ENCODE results near the gene COL6A5.
"Not testable (repeated sequence)": the region's sequence is repeated elsewhere in the genome, so short reads cannot be mapped to it uniquely, and the experiment has no call there.

Gene COL6A5, protein sequence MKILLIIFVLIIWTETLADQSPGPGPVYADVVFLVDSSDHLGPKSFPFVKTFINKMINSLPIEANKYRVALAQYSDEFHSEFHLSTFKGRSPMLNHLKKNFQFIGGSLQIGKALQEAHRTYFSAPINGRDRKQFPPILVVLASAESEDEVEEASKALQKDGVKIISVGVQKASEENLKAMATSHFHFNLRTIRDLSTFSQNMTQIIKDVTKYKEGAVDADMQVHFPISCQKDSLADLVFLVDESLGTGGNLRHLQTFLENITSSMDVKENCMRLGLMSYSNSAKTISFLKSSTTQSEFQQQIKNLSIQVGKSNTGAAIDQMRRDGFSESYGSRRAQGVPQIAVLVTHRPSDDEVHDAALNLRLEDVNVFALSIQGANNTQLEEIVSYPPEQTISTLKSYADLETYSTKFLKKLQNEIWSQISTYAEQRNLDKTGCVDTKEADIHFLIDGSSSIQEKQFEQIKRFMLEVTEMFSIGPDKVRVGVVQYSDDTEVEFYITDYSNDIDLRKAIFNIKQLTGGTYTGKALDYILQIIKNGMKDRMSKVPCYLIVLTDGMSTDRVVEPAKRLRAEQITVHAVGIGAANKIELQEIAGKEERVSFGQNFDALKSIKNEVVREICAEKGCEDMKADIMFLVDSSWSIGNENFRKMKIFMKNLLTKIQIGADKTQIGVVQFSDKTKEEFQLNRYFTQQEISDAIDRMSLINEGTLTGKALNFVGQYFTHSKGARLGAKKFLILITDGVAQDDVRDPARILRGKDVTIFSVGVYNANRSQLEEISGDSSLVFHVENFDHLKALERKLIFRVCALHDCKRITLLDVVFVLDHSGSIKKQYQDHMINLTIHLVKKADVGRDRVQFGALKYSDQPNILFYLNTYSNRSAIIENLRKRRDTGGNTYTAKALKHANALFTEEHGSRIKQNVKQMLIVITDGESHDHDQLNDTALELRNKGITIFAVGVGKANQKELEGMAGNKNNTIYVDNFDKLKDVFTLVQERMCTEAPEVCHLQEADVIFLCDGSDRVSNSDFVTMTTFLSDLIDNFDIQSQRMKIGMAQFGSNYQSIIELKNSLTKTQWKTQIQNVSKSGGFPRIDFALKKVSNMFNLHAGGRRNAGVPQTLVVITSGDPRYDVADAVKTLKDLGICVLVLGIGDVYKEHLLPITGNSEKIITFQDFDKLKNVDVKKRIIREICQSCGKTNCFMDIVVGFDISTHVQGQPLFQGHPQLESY (N-terminal part only)

DNA sequence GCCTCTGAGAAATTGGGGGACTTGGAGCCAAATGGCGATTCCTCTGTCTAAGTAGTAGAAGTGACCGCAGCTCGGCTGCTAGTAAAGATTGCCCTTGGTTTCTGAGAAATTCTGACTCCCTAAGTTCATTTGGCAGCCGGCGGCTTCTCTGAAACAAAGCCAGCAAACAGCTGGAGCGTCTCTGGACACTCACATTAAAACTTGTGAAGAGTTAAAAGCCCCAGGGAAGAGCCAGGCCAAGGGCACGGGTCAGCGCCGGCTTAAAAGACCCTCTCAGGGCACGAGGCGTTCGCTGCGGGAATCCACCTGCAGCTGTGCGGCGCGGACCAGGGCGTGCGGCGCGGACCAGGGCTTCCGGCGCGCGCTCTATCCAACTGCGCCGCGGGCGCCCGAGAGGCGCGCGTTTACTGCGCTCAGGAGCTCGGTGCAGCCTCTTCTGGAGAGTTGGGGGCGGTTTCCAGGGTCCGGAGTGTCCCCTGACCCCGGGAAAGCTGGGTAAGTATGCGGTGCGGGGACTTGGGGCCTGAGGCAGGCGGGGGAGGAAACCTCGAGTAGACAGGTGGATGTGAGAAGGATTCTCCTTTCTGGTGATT lies at the start of gene COL6A5:
COL6A5 (plus strand) TSS at position 186 of the 593 bp plus-strand sequence. CDS start 27,967 bp downstream, outside the sequence.
- no peak for DNase-seq

DNA sequence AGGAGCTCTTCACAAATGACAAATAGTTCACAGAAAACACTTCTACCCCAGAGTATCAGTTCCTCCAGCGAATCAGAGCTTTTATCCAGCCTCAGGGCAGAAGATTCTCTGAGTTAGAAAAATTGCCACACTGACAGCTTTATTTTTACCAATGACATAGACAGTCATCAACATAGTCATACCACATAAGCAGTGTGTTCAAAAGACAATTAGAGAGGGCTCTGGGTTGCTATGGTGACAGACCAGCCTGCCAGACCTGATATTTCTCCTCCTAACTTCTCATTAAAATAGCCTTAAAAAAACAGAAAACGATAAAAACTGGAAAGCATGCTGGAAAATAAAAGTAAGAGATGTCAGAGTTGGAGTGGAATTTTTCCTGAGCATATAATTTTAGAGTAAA lies 45.9 kb upstream of the COL6A5 start:
- DNase-seq: no peak

DNA sequence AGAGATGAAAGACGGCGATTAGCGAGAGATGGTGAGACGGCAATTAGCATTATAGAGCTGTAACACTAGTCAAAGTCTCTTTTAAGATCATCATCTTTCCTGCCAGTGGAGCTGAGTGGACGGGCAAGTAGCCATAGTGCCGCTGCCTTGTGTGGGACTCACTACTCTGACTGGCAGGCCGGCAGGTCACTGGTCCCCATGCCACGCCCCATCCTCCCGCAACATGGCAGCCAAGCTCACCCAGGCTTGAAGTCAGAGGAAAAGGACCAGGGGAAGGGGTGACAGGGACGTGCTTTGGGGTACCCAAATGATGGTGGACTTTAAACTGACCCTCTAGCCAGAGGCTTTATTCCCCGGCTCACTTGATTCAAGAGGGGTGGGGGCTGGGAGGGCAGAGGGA lies 44.6 kb upstream of the COL6A5 start:
- DNase-seq: no peak

DNA sequence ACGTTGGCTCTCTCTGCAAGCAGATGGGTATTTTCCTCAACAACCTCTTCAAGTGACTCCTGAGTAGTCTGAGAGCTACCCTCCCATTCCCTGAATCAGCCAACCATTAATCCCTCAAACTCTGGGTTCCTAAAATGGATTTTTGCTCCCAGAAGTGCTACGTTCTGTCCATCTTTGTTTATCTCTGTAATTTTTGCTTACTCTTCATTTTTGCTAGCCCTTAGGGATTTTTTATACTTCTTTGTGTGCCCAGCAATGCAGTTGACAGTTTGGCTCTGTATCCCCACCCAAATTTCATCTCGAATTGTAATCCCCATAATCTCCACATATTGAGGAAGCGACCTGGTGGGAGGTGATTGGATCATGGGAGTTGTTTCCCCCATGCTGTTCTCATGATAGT lies 35.4 kb upstream of the COL6A5 start:
- DNase-seq: no peak

DNA sequence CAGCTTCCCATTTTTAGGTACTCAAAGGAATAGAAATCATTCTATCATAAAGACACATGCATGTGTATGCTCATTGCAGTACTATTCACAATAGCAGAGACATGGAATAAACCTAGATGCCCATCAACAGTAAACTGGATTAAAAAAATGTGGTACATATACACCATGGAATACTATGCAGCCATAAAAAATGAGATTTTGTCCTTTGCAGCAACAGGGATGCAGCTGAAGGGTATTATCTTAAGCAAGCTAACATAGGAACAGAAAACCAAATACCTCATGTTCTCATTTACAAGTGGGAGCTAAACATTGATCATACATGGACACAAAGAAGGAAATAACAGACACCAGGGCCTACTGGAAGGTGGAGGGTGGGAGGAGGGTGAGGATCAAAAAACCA lies 33.1 kb upstream of the COL6A5 start:
- no peak for DNase-seq

DNA sequence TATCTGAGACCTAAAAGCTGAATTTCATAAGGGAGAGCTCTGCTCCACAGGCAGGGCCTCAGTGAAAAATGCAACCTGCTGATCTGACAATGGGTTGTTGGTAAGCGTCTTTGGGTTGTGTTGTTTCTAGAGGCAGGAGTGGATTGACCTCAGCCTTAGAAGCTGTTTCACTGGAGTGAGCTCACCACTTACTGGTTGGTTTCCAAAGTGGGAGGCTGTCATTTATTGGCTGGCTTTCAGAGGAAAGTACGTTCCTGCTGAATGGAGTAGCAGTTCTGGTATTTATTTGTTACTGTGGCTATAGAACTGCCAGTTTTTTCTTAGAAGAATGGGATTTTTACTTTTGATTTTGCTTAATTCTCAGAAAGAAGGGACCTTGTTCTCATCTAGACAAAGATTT lies 29.3 kb upstream of the COL6A5 start:
- DNase-seq: no peak

DNA sequence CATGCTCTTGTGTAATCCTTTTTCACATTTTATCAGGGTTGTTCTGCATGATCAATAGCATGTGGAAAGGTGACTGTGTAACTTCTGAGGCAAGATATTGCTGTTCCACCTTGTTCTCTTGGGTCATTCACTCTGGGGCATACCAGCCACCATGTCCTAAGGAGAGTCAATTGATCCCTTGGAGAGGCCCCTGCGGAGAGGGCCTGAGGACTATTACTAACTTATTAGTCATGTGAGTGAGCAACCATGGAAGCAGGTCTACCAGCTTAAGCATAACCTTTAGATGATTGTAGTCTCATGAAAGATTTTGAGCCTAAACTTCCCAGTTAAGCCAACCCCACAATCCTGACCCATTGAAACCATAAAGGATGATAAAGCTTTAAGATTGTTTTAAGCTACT lies 22.0 kb upstream of the COL6A5 start:
- no peak for DNase-seq

DNA sequence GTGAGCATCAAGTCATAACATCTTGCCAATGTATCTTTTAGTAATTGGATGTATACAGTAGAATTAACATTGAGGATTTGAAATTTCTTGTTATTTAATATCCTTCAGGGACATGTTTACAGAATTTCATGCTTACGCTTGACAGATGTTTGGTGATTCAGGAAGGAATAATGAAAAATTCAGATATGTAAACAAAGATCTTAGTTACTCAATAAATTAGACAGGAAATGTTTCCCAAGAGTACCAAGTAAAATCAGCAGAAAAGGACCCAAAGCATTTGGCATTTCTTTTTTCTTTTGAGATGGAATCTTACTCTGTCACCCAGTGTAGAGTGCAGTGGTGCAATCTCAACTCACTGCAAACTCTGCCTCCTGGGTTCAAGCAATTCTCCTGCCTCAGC lies 4.7 kb upstream of the COL6A5 start:
- DNase-seq: no peak

DNA sequence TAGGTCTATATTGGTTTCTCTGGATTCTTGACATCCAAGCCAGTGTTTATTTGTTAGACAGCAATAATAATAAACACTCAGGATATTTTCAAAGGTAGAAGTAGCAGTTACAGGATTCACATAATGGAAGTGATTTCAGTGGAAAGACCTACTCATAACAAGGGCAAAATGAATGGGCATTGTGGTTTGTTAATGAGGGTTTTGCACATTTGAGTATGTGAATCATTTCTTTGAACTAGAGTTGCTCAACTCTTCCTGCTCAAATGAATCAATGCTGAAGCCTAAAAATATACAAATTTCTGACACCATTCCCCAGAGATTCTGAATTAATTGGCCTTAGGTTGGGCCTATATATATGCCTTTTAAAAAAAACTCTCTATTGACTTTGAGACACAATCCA lies 4.1 kb upstream of the COL6A5 start:
- no peak for DNase-seq

DNA sequence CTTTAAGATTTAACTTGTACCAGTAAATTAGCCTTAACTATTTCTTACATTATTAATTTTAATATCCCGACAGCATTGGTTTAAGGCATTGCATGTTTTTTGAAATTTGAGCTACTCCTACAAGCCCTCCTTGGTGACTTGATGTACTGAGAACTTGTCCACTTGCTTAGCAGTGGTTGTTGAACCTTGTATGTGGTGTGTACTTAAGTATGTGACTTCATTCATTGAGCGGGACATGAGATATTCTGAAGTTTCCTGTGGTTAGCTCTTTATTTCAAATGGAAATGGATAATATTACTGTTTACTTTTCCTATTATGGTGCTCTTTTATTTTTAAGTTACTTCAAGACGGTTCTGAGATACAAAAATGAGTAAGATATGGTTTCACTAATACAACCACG lies 3.6 kb upstream of the COL6A5 start:
- DNase-seq: no peak

DNA sequence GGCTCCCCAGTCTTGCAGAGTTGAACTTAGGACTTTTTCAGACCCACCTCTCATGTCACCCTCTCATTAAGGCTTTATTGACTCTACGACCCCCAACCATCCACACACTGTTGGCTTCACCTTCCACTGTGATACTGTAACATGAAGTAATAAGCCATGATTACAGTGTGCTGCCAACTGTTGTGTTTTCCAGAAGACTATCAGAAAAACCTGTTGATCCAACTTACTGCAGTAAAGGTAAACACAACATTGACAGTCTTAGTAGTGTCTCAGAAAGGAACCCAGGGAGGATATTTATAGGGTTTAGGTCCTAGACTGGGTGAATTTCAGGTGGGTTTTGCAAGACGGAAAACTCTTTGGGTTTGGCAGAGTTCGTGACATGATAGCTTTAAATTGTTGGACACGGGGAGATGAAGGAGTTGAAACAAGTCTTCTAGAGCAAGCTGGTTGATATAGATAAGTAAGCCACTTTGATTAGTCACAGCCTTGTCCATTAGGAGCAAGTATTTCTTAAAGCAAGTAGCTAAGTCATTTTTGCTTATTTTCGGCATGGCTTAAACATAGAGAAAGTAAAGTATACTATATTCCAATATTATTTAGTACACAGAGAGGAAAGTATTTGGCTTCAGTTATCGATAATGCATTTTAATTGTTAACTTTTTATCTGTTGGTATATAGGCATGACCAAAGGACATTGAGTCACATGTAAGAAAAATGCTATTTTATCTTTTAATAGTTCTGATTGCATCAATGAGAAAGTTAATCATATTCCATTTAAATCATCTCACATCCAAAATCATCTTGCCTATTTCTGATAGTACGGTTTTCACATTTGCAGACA lies 2.4 kb upstream of the COL6A5 start:
- DNase-seq: no peak

DNA sequence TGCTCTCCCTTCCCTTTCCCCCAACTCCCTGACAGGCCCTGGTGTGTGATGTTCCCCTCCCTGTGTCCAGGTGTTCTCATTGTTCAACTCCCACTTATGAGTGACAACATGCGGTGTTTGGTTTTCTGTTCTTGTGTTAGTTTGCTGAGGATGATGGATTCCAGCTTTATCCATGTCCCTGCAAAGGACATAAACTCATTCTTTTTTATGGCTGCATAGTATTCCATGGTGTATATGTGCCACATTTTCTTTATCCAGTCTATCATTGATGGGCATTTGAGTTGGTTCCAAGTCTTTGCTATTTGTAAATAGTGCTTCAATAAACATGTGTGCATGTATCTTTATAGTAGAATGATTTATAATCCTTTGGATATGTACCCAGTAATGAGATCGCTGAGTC lies 2.8 kb downstream of the COL6A5 start:
- DNase-seq: not testable (repeated sequence)

DNA sequence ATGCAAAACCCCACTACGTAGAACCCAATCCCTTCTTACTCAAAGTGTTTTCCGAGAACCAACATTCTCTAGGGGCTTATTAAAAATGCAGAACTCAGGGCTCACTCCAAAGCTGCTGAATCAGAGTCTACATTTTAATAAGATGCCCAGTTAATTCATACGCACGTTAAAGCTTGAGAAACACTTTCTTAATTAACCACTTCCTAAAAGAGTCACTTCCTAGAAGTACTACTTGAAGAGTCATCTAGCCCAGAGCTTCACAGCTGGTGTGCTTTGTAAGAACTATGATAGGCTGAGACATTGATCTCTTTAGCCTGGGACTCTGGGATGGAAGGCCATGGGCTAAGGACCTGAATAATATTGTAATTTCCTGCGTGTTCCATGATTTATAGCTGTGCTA lies 9.0 kb downstream of the COL6A5 start:
- DNase-seq: no peak

DNA sequence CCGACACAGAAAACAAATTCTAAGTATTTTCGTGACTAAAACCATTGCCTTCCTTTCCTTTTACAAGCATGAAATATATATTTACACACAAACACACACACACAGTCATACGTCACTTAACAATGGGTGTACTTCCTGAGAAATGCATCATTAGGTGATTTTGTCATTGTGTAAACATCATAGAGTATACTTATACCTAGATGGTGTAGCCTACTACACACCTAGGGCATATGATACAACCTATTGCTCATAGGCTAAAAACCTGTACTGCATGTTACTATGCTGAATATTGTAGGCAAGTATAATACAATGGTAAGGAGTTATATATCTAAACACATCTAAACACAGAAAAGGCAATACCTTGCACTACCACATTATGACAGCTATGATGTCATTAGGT lies 28.6 kb downstream of the COL6A5 start:
- DNase-seq: no peak

DNA sequence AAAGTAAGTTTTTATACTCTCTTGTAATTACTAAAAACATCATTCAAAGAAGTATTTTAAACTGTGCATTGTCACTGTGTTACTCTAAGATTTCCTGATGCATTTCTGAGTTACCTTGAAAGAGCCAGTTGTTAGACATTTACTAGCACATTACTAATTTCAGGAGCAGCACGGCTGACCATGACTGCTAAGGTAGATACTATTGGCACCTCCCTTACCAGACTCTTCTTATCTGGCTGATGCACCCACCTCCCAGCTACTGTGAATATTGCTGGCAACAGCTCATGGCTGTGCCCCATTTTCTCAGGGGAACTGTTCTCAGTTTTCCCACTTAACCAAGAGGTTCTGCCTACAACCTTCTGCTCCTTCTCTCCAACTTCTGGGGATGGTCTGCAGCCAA lies 29.4 kb downstream of the COL6A5 start:
- no peak for DNase-seq

DNA sequence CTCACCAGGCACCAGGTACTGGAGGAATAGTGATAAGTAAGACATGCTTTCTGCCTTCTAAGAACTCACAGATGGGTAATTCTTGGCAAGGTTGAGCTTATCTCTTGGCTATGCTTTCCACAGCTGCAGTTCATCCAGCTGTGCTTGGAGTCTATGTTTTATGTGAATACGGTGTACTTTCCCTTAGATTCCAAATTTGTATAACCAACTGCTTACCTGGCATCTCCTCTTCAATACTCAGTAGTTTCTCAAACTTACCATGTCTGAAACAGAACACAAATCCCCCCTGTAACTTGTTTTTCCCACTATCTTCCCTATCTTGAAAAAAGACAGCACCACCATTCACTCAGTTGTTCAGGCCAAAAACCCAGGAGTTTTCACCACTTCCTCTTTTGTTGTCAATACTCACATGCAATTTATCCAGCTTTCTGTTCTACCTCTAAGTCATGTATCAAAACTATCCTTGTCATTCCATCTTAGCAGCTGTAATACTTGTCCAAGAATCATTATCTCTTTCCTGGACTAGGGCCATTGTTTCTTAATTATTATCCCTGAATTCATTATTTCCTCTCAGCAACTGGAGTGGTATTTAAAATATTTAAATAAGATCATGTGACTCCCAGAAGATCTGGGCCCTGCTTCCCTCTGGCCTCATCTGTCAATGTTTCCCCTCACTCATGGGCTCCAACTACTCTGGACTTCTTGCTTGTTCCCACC lies 32.6 kb downstream of the COL6A5 start:
- DNase-seq: no peak

DNA sequence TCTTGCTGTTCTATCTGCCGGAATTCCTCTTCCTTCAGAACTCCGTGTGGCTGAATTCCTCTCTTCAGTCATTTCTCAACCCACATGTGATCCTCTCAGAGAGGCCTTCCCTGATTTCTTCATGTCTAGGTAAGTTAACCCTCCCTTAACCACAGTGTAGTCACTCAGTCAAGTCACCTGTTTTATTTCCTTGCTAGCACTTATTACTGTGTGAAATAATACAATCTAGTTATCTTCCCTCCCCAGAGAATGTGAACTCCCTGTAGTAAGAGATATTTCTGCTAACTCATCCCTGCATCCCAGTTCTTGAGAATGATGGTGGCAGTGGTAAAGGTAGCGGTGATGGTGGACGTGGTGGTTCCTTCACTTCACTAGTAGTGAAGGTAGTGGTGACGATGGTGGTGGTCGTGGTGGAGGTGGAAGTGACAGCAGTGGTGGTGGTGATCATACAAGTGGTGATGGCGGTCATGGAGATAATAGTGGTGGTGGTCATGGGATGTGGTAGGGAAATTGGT lies 33.3 kb downstream of the COL6A5 start:
- DNase-seq: no peak

DNA sequence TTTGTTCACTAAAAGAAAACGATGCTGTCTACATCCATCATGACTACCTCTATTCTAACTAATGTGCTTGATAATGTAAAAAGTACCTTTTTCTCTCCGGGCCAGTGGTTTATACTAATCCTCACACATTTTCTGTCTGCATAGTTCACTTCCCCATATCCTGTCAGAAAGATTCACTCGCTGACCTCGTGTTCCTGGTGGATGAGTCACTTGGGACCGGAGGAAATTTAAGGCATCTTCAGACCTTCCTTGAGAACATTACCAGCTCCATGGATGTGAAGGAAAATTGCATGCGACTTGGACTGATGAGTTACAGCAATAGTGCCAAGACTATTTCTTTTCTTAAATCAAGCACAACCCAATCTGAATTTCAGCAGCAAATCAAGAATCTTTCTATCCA lies 33.8 kb downstream of the COL6A5 start:
- DNase-seq: no peak

DNA sequence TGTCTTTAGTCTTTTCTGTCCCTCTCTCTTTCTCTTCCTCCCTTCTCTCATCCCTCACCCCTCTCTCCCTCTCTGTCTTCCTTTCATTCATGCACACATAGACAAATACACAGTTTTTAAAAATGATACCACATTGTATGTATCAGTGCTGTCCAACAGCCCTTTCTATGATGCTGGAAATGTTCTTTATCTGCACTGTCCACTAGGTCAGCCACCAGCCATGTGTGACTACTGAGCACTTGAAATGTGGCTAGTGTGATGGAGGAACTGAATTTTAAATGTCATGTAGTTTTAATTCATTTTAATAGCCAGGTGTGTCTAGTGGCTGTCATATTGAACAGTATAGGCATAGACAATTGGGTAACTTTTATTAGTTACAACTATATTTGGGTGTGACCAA lies 34.9 kb downstream of the COL6A5 start:
- DNase-seq: no peak

DNA sequence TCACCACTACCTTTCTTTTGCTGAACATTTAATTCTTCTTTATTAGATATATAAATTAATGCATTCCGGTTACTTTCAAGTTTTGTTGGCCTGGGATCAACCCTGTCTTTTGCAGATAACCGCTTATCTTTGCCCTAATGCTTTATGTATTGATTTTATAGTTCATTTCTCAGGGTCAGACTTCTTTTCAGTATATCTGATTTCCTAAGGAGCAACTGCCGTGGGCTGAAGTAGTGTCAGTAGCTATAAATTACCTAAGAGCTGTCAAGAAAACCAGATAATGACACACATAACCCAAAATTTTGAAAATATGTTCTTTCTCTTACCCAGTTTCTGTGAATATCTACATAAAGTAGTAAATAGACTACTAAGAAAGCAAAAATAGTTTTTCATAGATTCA lies 38.0 kb downstream of the COL6A5 start:
- no peak for DNase-seq

DNA sequence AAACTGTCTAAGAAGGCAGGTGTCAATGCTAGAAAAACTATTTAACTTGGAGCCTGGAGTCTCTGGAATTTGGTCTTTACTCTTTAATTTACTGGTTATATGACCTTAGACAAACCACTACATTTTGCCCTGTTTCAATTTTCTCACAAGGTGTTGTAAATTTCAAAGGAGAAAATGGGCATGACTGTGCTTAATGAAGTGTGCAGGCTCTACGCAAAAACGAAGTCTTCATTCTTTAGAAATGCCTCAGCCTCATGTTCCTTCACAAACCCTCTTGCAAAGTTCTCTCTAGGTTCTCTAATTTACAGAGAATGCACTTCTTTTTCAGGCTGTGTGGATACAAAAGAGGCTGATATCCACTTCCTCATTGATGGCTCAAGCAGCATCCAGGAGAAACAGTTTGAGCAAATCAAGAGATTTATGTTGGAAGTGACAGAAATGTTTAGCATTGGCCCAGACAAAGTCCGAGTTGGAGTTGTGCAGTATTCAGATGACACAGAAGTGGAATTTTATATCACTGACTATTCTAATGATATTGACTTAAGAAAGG lies 39.1 kb downstream of the COL6A5 start:
- no peak for DNase-seq
